Testis (tissue), 3 donors: ENCODE results near the gene SMIM38. TPM values are rescaled to one million over a fixed set of nuclear protein-coding genes. Genes with fewer than 3 reads are reported as not detected.

Experiments used
- DNase-seq: peaks from one replicate; pipeline ENCODE4 v3.0.0-alpha.2; 2019
- H3K27ac ChIP-seq, 2 donors: fragments of 200-600 bp; sonication (generic); one replicate each; pipeline ENCODE4 v1.5.1; 2019
- H3K27me3 ChIP-seq: fragments of 200-600 bp; sonication (generic); one replicate; pipeline ENCODE4 v1.5.1; 2019
- H3K36me3 ChIP-seq: fragments of 200-600 bp; sonication (generic); one replicate; pipeline ENCODE4 v1.5.1; 2017; ENCODE audit warnings: low read depth; ENCODE audit errors: missing control alignments
- H3K4me1 ChIP-seq: fragments of 200-600 bp; sonication (generic); one replicate; pipeline ENCODE4 v1.5.1; 2019
- H3K4me3 ChIP-seq, 2 donors: fragments of 200-600 bp; sonication (generic); one replicate each; pipeline ENCODE4 v1.5.1; 2017 to 2019
- H3K9me3 ChIP-seq: fragments of 200-600 bp; sonication (generic); one replicate; pipeline ENCODE4 v1.5.1; 2017
- CTCF ChIP-seq, 3 experiments: fragments of 450-650 bp in 2 of 3; fragments of 200-600 bp in 1 of 3; sonication (generic) in 1 of 3; IDR thresholded peaks; one replicate each; pipeline ENCODE4 v1.5.1; 2016 to 2019; ENCODE audit warnings: antibody characterized with exemption in 3 of 3, mild to moderate bottlenecking in 2 of 3, moderate library complexity in 1 of 3
- POLR2A ChIP-seq: fragments of 450-650 bp; IDR thresholded peaks from one replicate; pipeline ENCODE4 v1.6.1; 2017; ENCODE audit warnings: antibody characterized with exemption, mild to moderate bottlenecking, moderate library complexity
- WGBS, 2 donors: methylation state at CpG; one replicate each; pipeline ENCODE4 v1.1.5; 2018; 5-methylcytosine and 5-hydroxymethylcytosine counted together
- intact Hi-C: fragments of 100-400 bp; cut with DNase I; formaldehyde crosslinking; loops from one replicate; pipeline ENCODE4 v1.15.1; 2023; ENCODE audit warnings: low total_unique reads
- polyA plus RNA-seq: library from polyadenylated mRNA; stranded (reverse); fragments of 350-450 nt; fragmentation: Illumina TruSeq; extraction: RNeasy Lipid Tissue Mini Kit (QIAGEN cat#74804); gene quantifications from one replicate; pipeline ENCODE4 v1.2.3, GENCODE V29; 2014; ENCODE audit warnings: low read depth, low replicate concordance; ENCODE audit not compliant: insufficient read depth
- total RNA-seq, 2 donors: library from RNA; depleted of rRNA; stranded (reverse); fragments of >200 nt; gene quantifications; one replicate each; pipeline ENCODE4 v1.2.3, GENCODE V29; 2016

SMIM38 gene
- total and polyA plus RNA-seq, 3 donors from 2014 or later, result 3.3 to 8.8 (median 3.9) TPM

- WGBS, 2 donors, result 92 to 97% methylated on average over 10 to 18 of the region's 18 CpGs
- Histone ChIP-seq H3K27me3 (no peaks in the 10 kb centered on the region), H3K36me3 (no peaks in the 10 kb centered on the region), H3K9me3 (no peaks in the 10 kb centered on the region), H3K27ac (no peak overlapping the region), H3K4me1 (no peaks in the 10 kb centered on the region), H3K4me3 (no peak overlapping the region)
- intact Hi-C loops, result no loop called here
- no peak for TF ChIP-seq POLR2A
- no peak for TF ChIP-seq CTCF (IDR thresholded peaks at IDR 0.05)
- DNase-seq, result no peak
These were observed 35.2 kb downstream of the SMIM38 start for GRCh38 chr11:69190796-69191536.

- Histone ChIP-seq H3K4me1 (no peaks in the 10 kb centered on the region), H3K4me3 (no peak overlapping the region), H3K9me3 (no peaks in the 10 kb centered on the region), H3K36me3 (no peaks in the 10 kb centered on the region), H3K27ac (no peak overlapping the region), H3K27me3 (no peaks in the 10 kb centered on the region)
- intact Hi-C loops, result no loop called here
- WGBS, 2 donors, result 82 to 85% methylated on average over 5 to 17 of the region's 17 CpGs
- TF ChIP-seq CTCF (IDR thresholded peaks at IDR 0.05) (no peak), POLR2A (no peak)
- no peak for DNase-seq
These were observed 36.6 kb downstream of the SMIM38 start for GRCh38 chr11:69192301-69192721.

- H3K4me3 ChIP-seq, result no peak overlapping the region
- TF ChIP-seq POLR2A (no peak), CTCF (IDR thresholded peaks at IDR 0.05) (no peak)
- H3K36me3 ChIP-seq, result no peaks in the 10 kb centered on the region
- H3K27me3 ChIP-seq, result no peaks in the 10 kb centered on the region
- H3K27ac ChIP-seq, result no peak overlapping the region
- DNase-seq, result no peak
- WGBS, 2 donors, result 62 to 88% methylated on average over 5 of the region's 5 CpGs
- no peaks in the 10 kb centered on the region for H3K4me1 ChIP-seq
- intact Hi-C loops, result no loop called here
- H3K9me3 ChIP-seq, result no peaks in the 10 kb centered on the region
These were observed 37.4 kb downstream of the SMIM38 start for GRCh38 chr11:69193151-69193550.

- 79 to 86% methylated on average over 2 of the region's 2 CpGs for WGBS, 2 donors
- TF ChIP-seq CTCF (IDR thresholded peaks at IDR 0.05) (no peak), POLR2A (no peak)
- no peak overlapping the region for H3K27ac ChIP-seq
- DNase-seq, result no peak
- H3K36me3 ChIP-seq, result no peaks in the 10 kb centered on the region
- no peaks in the 10 kb centered on the region for H3K4me1 ChIP-seq
- no peaks in the 10 kb centered on the region for H3K27me3 ChIP-seq
- H3K4me3 ChIP-seq, result no peak overlapping the region
- H3K9me3 ChIP-seq, result no peaks in the 10 kb centered on the region
- intact Hi-C loops, result no loop called here
These were observed 37.9 kb downstream of the SMIM38 start for GRCh38 chr11:69193629-69194028.

GRCh38 chr11:69194396-69194795, 38.7 kb downstream of the SMIM38 start:
- H3K9me3 ChIP-seq, result no peaks in the 10 kb centered on the region
- no peak for TF ChIP-seq POLR2A
- no peak for TF ChIP-seq CTCF (IDR thresholded peaks at IDR 0.05)
- H3K4me1 ChIP-seq, result no peaks in the 10 kb centered on the region
- H3K36me3 ChIP-seq, result no peaks in the 10 kb centered on the region
- WGBS, 2 donors, result 92 to 95% methylated on average over 1 of the region's 1 CpG
- no peak overlapping the region for H3K27ac ChIP-seq
- no peak for DNase-seq
- H3K4me3 ChIP-seq, result no peak overlapping the region
- intact Hi-C loops, result no loop called here
- H3K27me3 ChIP-seq, result no peaks in the 10 kb centered on the region
